Ascending aorta (tissue), 2 donors: Measurements from ENCODE around the gene HCK. TPM values are rescaled to one million over a fixed set of nuclear protein-coding genes. Genes with fewer than 3 reads are reported as not detected.

ENCODE experiments used
- DNase-seq, 2 donors: peaks; one replicate each; pipeline ENCODE4 v3.0.0-alpha.2; 2019; ENCODE audit warnings: low spot score in 2 of 2
- H3K27ac ChIP-seq, 2 donors: fragments of 200-600 bp; sonication (generic); one replicate each; pipeline ENCODE4 v1.5.1; 2016 to 2017; ENCODE audit warnings: mild to moderate bottlenecking in 1 of 2
- H3K27me3 ChIP-seq: fragments of 200-600 bp; sonication (generic); one replicate; pipeline ENCODE4 v1.5.1; 2017
- H3K36me3 ChIP-seq, 2 donors: fragments of 200-600 bp; sonication (generic); one replicate each; pipeline ENCODE4 v1.5.1; 2016
- H3K4me1 ChIP-seq, 2 donors: fragments of 200-600 bp; sonication (generic); one replicate each; pipeline ENCODE4 v1.5.1; 2016 to 2017; ENCODE audit warnings: mild to moderate bottlenecking in 1 of 2
- H3K4me3 ChIP-seq, 2 donors: fragments of 200-600 bp; sonication (generic); one replicate each; pipeline ENCODE4 v1.5.1; 2016 to 2017; ENCODE audit warnings: mild to moderate bottlenecking in 1 of 2
- H3K9me3 ChIP-seq, 2 donors: fragments of 200-600 bp; sonication (generic); one replicate each; pipeline ENCODE4 v1.5.1; 2016
- CTCF ChIP-seq, 3 experiments: fragments of 200-600 bp in 2 of 3; fragments of 450-650 bp in 1 of 3; sonication (generic) in 2 of 3; IDR thresholded peaks; one replicate each; pipeline ENCODE4 v1.5.1; 2016 to 2019; ENCODE audit warnings: antibody characterized with exemption in 3 of 3, mild to moderate bottlenecking in 1 of 3, moderate library complexity in 1 of 3
- intact Hi-C: fragments of 100-400 bp; cut with DNase I; formaldehyde crosslinking; loops from one replicate; pipeline ENCODE4 v1.15.1; 2023
- total RNA-seq: library from RNA; depleted of rRNA; stranded (reverse); fragments of >200 nt; gene quantifications from one replicate; pipeline ENCODE4 v1.1.0, GENCODE V29; 2016

HCK gene
- total RNA-seq, 1 donor from 2014 or later = 16.8 TPM

- Histone ChIP-seq H3K9me3 (no peaks in the 10 kb centered on the region), H3K36me3 (no peaks in the 10 kb centered on the region), H3K4me3 (no peak overlapping the region), H3K27ac (no peak overlapping the region), H3K4me1 (peaks cover 0 to 3% of the 10 kb centered on the region in 2 donors), H3K27me3 (peaks cover 16% of the 10 kb centered on the region)
- no peak for DNase-seq
- intact Hi-C loops = no loop called here
- no peak for TF ChIP-seq CTCF (IDR thresholded peaks at IDR 0.05)
Observed at GRCh38 chr20:32021091-32021490, 31.0 kb upstream of the HCK start.

GRCh38 chr20:32024683-32025295 is 27.3 kb upstream of the HCK start:
- Histone ChIP-seq H3K36me3 (no peaks in the 10 kb centered on the region), H3K27ac (no peak overlapping the region), H3K27me3 (peaks cover 5% of the 10 kb centered on the region), H3K4me3 (no peak overlapping the region), H3K4me1 (no peaks in the 10 kb centered on the region), H3K9me3 (no peaks in the 10 kb centered on the region)
- no peak for TF ChIP-seq CTCF (IDR thresholded peaks at IDR 0.05)
- DNase-seq = no peak
- intact Hi-C loops = no loop called here

- Histone ChIP-seq H3K9me3 (no peaks in the 10 kb centered on the region), H3K36me3 (no peaks in the 10 kb centered on the region), H3K4me3 (no peak overlapping the region), H3K27ac (no peak overlapping the region), H3K27me3 (no peaks in the 10 kb centered on the region), H3K4me1 (peaks cover 3 to 8% of the 10 kb centered on the region in 2 donors)
- no peak for TF ChIP-seq CTCF (IDR thresholded peaks at IDR 0.05)
- intact Hi-C loops = no loop called here
- DNase-seq = no peak
Observed at GRCh38 chr20:32027643-32028042, 24.4 kb upstream of the HCK start.

- H3K4me1 ChIP-seq = peaks cover 3 to 8% of the 10 kb centered on the region in 2 donors
- TF ChIP-seq CTCF (IDR thresholded peaks at IDR 0.05) = no peak
- H3K36me3 ChIP-seq = no peaks in the 10 kb centered on the region
- no peaks in the 10 kb centered on the region for H3K27me3 ChIP-seq
- DNase-seq = no peak
- H3K9me3 ChIP-seq = no peaks in the 10 kb centered on the region
- intact Hi-C loops = no loop called here
- H3K4me3 ChIP-seq = no peak overlapping the region
- no peak overlapping the region for H3K27ac ChIP-seq
Observed at GRCh38 chr20:32028647-32029372, 23.2 kb upstream of the HCK start.

- peaks cover 3 to 8% of the 10 kb centered on the region in 2 donors for H3K4me1 ChIP-seq
- no peaks in the 10 kb centered on the region for H3K27me3 ChIP-seq
- H3K36me3 ChIP-seq = no peaks in the 10 kb centered on the region
- no peaks in the 10 kb centered on the region for H3K9me3 ChIP-seq
- no peak for DNase-seq
- H3K27ac ChIP-seq = no peak overlapping the region
- no peak for TF ChIP-seq CTCF (IDR thresholded peaks at IDR 0.05)
- H3K4me3 ChIP-seq = no peak overlapping the region
- intact Hi-C loops = no loop called here
Observed at GRCh38 chr20:32029561-32029960, 22.5 kb upstream of the HCK start.
